ENCODE measurements around the gene MCM5. TPM values are rescaled to one million over a fixed set of nuclear protein-coding genes. Genes with fewer than 3 reads are reported as not detected.
A peak's percentile ranks its signal among the peaks of the same experiment; 100 is the strongest.
"Not testable (repeated sequence)": the region's sequence is repeated elsewhere in the genome, so short reads cannot be mapped to it uniquely, and the experiment has no call there.

Gene MCM5
- total and polyA plus RNA-seq, 2 donors = 27.1 to 86.9 TPM

DNA sequence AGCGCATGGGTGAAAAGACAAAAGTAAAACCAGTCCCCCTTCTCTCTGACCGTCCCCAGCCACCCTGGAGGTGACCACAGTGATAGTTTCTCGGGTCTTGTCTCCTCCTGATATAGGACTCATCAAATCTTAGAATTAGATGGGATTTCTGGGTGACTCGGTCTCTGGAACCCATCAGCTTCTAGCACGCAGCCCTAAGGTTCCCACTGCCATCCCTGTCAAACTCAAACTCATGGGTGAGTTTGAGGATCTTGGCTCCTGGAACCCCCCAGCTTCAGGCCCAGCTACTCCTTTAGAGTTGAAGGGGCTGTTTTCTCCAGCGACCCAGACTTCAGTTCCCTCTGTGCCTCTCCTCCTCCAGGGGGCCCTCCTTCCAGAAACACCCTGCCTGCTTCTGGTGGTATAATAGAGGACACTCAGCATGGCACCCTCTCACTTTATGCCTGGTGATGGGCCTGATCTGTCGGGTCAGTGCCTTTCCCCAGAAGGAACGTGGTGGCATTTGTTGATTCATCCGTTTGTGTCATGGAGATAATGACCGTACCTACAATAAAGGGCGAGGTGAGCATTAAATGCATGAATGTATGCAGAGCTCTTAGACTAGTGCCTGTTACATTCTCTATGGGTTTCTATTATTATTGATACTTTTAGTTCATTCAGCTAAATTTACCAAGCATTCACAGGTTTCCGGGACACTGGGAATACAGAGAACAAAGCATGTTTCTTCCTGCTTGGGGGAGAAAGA is 31.7 kb downstream of the MCM5 start:
- no peaks in the 10 kb centered on the region for H3K27me3 ChIP-seq (ENCODE audit: control insufficient read depth in 2 of 2, insufficient read depth in 1 of 2, low read length in 1 of 2)
- peaks cover 40 to 42% of the 10 kb centered on the region in 2 donors for H3K36me3 ChIP-seq (ENCODE audit: control insufficient read depth in 2 of 2, insufficient read depth in 2 of 2, low read length in 1 of 2)
- peak overlapping the region in 1 of 2 donors; percentile 57 for H3K27ac ChIP-seq (ENCODE audit: low read depth in 1 of 2, low read length in 1 of 2)
- no peak for DNase-seq (ENCODE audit: low read depth in 6 of 9, low spot score in 9 of 9)
- peaks cover 0 to 10% of the 10 kb centered on the region in 2 donors for H3K4me1 ChIP-seq (ENCODE audit: control insufficient read depth in 2 of 2, insufficient read depth in 2 of 2, low read length in 2 of 2)
- H3K4me3 ChIP-seq (ENCODE audit: low read length in 2 of 2) = no peak overlapping the region
- WGBS = 95% methylated on average over 12 of the region's 12 CpGs
- peaks cover 9 to 24% of the 10 kb centered on the region in 2 donors for H3K9me3 ChIP-seq (ENCODE audit: control insufficient read depth in 2 of 2, insufficient read depth in 1 of 2, low read length in 1 of 2)

DNA sequence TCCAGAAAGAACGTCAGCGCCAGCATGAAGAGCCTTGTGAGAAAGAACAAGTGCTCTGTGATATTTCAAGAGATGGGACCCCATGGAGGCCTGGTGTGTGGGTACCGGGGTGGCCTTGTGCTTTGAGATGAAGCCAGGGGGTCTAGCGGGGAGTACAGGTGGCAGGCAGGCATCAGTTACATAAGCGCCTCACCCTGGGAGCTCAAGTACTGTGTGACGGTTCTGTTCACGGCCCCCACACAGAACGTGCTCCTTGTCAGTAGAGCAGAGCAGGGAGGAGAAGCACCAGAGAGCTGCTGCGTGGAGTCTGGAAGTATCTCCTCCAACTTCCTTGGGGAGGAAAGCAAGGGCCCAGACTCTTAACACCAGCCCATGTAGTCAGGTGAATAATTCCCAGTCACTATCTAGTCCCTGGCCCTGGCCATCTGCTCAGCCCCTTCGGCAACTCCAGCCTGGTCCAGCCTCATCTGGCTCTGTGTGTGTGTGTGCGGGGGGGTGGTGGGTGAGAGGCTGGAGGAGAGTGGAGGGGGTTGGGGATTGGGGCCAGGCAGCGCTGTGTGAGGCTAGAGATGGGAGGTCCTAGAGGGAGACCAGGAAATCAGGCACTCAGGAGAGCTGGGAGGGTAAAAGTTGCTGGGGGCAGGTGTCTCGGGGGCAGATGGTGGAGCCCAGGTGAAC is 32.4 kb downstream of the MCM5 start:
- DNase-seq (ENCODE audit: low read depth in 6 of 9, low spot score in 9 of 9) = no peak
- 98% methylated on average over 13 of the region's 13 CpGs for WGBS
- Histone ChIP-seq H3K36me3 (ENCODE audit: control insufficient read depth in 2 of 2, insufficient read depth in 2 of 2, low read length in 1 of 2) (peaks cover 36 to 37% of the 10 kb centered on the region in 2 donors), H3K27ac (ENCODE audit: low read depth in 1 of 2, low read length in 1 of 2) (no peak overlapping the region), H3K4me1 (ENCODE audit: control insufficient read depth in 2 of 2, insufficient read depth in 2 of 2, low read length in 2 of 2) (peaks cover 0 to 10% of the 10 kb centered on the region in 2 donors), H3K9me3 (ENCODE audit: control insufficient read depth in 2 of 2, insufficient read depth in 1 of 2, low read length in 1 of 2) (peaks cover 9 to 24% of the 10 kb centered on the region in 2 donors), H3K4me3 (ENCODE audit: low read length in 2 of 2) (no peak overlapping the region), H3K27me3 (ENCODE audit: control insufficient read depth in 2 of 2, insufficient read depth in 1 of 2, low read length in 1 of 2) (no peaks in the 10 kb centered on the region)

DNA sequence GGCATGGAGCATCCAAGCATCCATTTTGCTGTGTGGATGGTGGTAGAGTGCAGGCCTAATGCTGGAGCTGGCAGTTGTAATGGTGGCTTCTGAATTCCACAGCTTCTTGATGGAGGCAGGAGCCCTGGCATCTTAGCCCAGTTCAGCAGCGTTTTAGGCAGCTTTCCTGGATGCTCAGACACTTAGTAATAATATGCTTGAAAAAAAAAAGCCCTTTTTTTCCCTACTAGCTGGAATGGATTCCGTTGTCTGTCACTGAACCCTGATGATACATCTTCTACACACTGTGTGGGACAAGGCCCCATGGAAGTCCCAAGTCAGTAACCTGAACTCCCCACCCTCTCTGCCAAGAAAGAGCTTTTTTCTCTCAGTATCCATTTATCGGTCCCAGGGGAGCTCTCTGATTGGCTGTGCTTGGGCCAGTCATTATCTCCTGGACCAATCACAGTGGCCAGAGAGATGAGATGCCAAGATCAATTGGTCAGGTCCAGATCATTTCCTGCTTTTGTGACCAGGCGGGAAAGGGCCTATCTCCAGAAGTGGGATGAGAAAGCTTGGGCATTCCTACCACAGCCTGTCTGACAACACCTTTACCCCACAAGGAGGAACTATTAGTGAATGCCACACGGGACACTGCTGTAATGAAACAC is 34.2 kb downstream of the MCM5 start:
- H3K27ac ChIP-seq (ENCODE audit: low read depth in 1 of 2, low read length in 1 of 2) = no peak overlapping the region
- peaks cover 0 to 10% of the 10 kb centered on the region in 2 donors for H3K4me1 ChIP-seq (ENCODE audit: control insufficient read depth in 2 of 2, insufficient read depth in 2 of 2, low read length in 2 of 2)
- DNase-seq (ENCODE audit: low read depth in 6 of 9, low spot score in 9 of 9) = no peak
- H3K36me3 ChIP-seq (ENCODE audit: control insufficient read depth in 2 of 2, insufficient read depth in 2 of 2, low read length in 1 of 2) = peaks cover 33 to 39% of the 10 kb centered on the region in 2 donors
- no peak overlapping the region for H3K4me3 ChIP-seq (ENCODE audit: low read length in 2 of 2)
- 98% methylated on average over 5 of the region's 5 CpGs for WGBS
- H3K27me3 ChIP-seq (ENCODE audit: control insufficient read depth in 2 of 2, insufficient read depth in 1 of 2, low read length in 1 of 2) = no peaks in the 10 kb centered on the region
- H3K9me3 ChIP-seq (ENCODE audit: control insufficient read depth in 2 of 2, insufficient read depth in 1 of 2, low read length in 1 of 2) = peaks cover 9 to 24% of the 10 kb centered on the region in 2 donors

DNA sequence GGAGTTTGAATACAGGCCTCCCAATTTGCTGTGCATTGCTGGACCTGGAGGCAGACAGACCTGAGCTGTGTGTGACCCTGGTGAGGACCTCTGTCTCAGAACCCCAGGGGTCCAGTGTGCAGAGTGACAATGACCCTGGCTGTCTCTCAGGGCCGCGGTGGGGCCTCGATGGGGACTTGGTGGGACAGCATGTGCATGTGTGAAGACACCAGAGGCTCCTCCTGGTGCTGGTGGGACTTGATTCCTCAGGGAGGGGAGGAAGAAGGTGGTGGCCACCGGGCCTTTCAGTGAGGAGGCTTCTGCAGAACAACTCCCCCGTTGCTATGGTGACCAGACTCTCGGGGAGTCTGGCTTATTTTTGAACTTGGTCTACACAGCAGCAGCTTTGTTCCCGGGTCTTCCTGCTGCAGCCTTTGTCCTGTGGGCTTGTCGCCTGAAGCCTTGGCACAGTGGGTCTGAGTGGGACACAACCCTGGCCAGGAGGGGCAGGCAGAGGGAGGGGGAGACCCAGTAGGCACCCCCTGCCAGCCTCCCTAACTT is 35.3 kb downstream of the MCM5 start:
- no peak overlapping the region for H3K4me3 ChIP-seq (ENCODE audit: low read length in 2 of 2)
- peaks cover 9 to 24% of the 10 kb centered on the region in 2 donors for H3K9me3 ChIP-seq (ENCODE audit: control insufficient read depth in 2 of 2, insufficient read depth in 1 of 2, low read length in 1 of 2)
- DNase-seq (ENCODE audit: low read depth in 6 of 9, low spot score in 9 of 9) = no peak
- no peak overlapping the region for H3K27ac ChIP-seq (ENCODE audit: low read depth in 1 of 2, low read length in 1 of 2)
- H3K36me3 ChIP-seq (ENCODE audit: control insufficient read depth in 2 of 2, insufficient read depth in 2 of 2, low read length in 1 of 2) = peaks cover 30 to 39% of the 10 kb centered on the region in 2 donors
- WGBS = 89% methylated on average over 8 of the region's 8 CpGs
- H3K4me1 ChIP-seq (ENCODE audit: control insufficient read depth in 2 of 2, insufficient read depth in 2 of 2, low read length in 2 of 2) = peaks cover 0 to 10% of the 10 kb centered on the region in 2 donors
- no peaks in the 10 kb centered on the region for H3K27me3 ChIP-seq (ENCODE audit: control insufficient read depth in 2 of 2, insufficient read depth in 1 of 2, low read length in 1 of 2)

DNA sequence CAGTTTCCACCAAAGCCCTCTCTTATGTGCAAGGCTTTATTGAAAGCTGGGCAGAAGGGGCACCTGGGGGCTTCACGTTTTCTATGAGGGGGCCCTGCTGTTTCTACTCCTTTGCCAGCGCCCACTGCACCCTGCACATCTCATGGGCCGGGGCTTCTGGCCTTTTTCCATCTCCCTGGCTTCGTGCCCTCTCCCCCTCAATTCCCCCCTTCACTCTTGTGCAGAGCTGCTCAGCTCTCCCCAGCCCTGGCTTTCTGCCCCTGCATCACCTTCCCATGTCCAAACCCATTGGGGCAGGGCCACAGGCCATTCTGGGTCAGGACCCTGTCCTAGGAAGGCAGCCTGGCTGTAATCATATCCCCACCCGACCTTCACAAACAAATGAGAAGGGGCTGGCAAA is 36.5 kb downstream of the MCM5 start:
- H3K27ac ChIP-seq (ENCODE audit: low read depth in 1 of 2, low read length in 1 of 2) = no peak overlapping the region
- DNase-seq (ENCODE audit: low read depth in 6 of 9, low spot score in 9 of 9) = no peak
- H3K9me3 ChIP-seq (ENCODE audit: control insufficient read depth in 2 of 2, insufficient read depth in 1 of 2, low read length in 1 of 2) = peaks cover 9 to 19% of the 10 kb centered on the region in 2 donors
- 93% methylated on average over 5 of the region's 5 CpGs for WGBS
- no peak overlapping the region for H3K4me3 ChIP-seq (ENCODE audit: low read length in 2 of 2)
- H3K4me1 ChIP-seq (ENCODE audit: control insufficient read depth in 2 of 2, insufficient read depth in 2 of 2, low read length in 2 of 2) = peaks cover 0 to 6% of the 10 kb centered on the region in 2 donors
- no peaks in the 10 kb centered on the region for H3K27me3 ChIP-seq (ENCODE audit: control insufficient read depth in 2 of 2, insufficient read depth in 1 of 2, low read length in 1 of 2)
- H3K36me3 ChIP-seq (ENCODE audit: control insufficient read depth in 2 of 2, insufficient read depth in 2 of 2, low read length in 1 of 2) = peaks cover 26 to 33% of the 10 kb centered on the region in 2 donors

DNA sequence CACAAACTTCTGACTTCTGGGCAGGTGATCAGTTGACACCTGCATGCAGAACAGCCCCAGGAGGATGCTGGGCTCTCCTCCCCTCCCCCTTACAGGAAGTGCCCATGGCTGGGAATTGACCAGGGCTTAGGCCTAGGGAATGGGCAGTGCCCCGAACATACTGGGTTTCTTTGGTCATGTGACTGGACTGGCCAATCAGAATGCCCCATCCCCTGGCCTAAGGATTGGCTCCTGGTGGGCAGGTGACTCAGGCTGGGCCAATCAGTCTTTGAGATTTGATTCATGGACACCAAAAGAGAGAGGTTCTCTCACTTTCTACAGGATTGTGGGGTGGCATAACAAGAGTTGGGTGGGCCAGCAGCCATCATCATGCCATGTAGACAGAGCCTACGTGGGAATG is 37.1 kb downstream of the MCM5 start:
- no peak for DNase-seq (ENCODE audit: low read depth in 6 of 9, low spot score in 9 of 9)
- WGBS = 94% methylated on average over 2 of the region's 2 CpGs
- Histone ChIP-seq H3K27ac (ENCODE audit: low read depth in 1 of 2, low read length in 1 of 2) (no peak overlapping the region), H3K27me3 (ENCODE audit: control insufficient read depth in 2 of 2, insufficient read depth in 1 of 2, low read length in 1 of 2) (no peaks in the 10 kb centered on the region), H3K9me3 (ENCODE audit: control insufficient read depth in 2 of 2, insufficient read depth in 1 of 2, low read length in 1 of 2) (peaks cover 9 to 19% of the 10 kb centered on the region in 2 donors), H3K4me3 (ENCODE audit: low read length in 2 of 2) (no peak overlapping the region), H3K4me1 (ENCODE audit: control insufficient read depth in 2 of 2, insufficient read depth in 2 of 2, low read length in 2 of 2) (peaks cover 0 to 3% of the 10 kb centered on the region in 2 donors), H3K36me3 (ENCODE audit: control insufficient read depth in 2 of 2, insufficient read depth in 2 of 2, low read length in 1 of 2) (peaks cover 20 to 26% of the 10 kb centered on the region in 2 donors)

DNA sequence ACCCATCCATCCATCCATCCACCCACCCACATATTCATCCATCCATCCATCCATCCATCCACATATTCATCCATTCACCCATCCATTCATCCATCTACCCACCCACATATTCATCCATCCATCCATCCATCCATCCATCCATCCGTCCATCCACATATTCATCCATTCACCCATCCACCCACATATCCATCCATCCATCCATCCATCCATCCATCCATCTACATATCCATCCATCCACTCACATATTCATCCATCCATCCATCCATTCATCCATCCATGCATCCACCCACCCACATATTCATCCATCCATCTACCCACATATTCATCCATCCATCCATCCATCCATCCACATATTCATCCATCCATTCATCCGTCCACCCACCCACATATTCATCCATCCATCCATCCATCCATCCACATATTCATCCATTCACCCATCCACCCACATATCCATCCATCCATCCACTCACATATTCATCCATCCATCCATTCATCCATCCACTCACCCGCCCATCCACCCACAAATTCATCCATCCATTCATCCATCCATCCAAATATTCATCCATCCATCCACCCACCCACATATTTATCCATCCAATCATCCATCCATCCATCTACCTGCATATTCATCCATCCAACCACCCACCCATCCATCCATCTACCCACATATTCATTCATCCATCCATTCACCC is 38.9 kb downstream of the MCM5 start:
- not testable (repeated sequence) for DNase-seq (ENCODE audit: low read depth in 6 of 9, low spot score in 9 of 9); H3K27me3 ChIP-seq (ENCODE audit: control insufficient read depth in 2 of 2, insufficient read depth in 1 of 2, low read length in 1 of 2); H3K27ac ChIP-seq (ENCODE audit: low read depth in 1 of 2, low read length in 1 of 2); H3K4me1 ChIP-seq (ENCODE audit: control insufficient read depth in 2 of 2, insufficient read depth in 2 of 2, low read length in 2 of 2); H3K4me3 ChIP-seq (ENCODE audit: low read length in 2 of 2); H3K9me3 ChIP-seq (ENCODE audit: control insufficient read depth in 2 of 2, insufficient read depth in 1 of 2, low read length in 1 of 2)
- H3K36me3 ChIP-seq (ENCODE audit: control insufficient read depth in 2 of 2, insufficient read depth in 2 of 2, low read length in 1 of 2) = peaks cover 2 to 10% of the 10 kb centered on the region in 2 donors
- WGBS = 64% methylated on average over 3 of the region's 3 CpGs

DNA sequence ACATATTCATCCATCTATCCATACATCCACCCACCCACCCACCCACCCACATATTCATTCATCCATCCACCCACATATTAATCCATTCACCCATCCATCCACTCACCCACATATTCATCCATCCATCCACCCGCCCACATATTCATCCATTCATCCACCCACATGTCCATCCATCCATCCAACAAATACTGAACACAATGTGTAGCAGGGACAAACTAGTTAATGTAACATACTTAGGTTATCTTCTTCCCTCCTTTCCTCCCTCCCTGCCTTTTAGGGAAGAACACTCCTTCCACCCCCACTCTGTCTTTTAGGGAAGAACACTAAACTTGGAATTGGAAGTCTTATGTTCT is 39.4 kb downstream of the MCM5 start:
- WGBS = 97% methylated on average over 1 of the region's 1 CpG
- DNase-seq (ENCODE audit: low read depth in 6 of 9, low spot score in 9 of 9) = no peak
- no peaks in the 10 kb centered on the region for H3K27me3 ChIP-seq (ENCODE audit: control insufficient read depth in 2 of 2, insufficient read depth in 1 of 2, low read length in 1 of 2)

More for the DNA sequence above, 39.4 kb downstream of the MCM5 start:
- Histone ChIP-seq H3K27ac (ENCODE audit: low read depth in 1 of 2, low read length in 1 of 2) (no peak overlapping the region), H3K4me1 (ENCODE audit: control insufficient read depth in 2 of 2, insufficient read depth in 2 of 2, low read length in 2 of 2) (no peaks in the 10 kb centered on the region), H3K9me3 (ENCODE audit: control insufficient read depth in 2 of 2, insufficient read depth in 1 of 2, low read length in 1 of 2) (no peaks in the 10 kb centered on the region), H3K36me3 (ENCODE audit: control insufficient read depth in 2 of 2, insufficient read depth in 2 of 2, low read length in 1 of 2) (peaks cover 0 to 5% of the 10 kb centered on the region in 2 donors), H3K4me3 (ENCODE audit: low read length in 2 of 2) (no peak overlapping the region)
